Adipocyte (in vitro differentiated cells): ENCODE measurements around the gene MTMR3.

Source experiments
- DNase-seq: peaks from one replicate; pipeline ENCODE4 v3.0.0-alpha.2; 2015; ENCODE audit warnings: low read depth
- H3K27me3 ChIP-seq: replicated peaks from 2 replicates; pipeline ENCODE4 v1.7.0; 2013; ENCODE audit warnings: mild to moderate bottlenecking, low read length, moderate library complexity; ENCODE audit not compliant: control insufficient read depth, insufficient read depth
- H3K36me3 ChIP-seq: 2 replicates; pipeline ENCODE4 v1.7.0; 2013; ENCODE audit warnings: low read length, mild to moderate bottlenecking, moderate library complexity; ENCODE audit not compliant: control insufficient read depth, insufficient read depth, severe bottlenecking
- H3K4me1 ChIP-seq: 2 replicates; pipeline ENCODE4 v1.7.0; 2013; ENCODE audit warnings: mild to moderate bottlenecking, low read length, moderate library complexity; ENCODE audit not compliant: control insufficient read depth, insufficient read depth
- H3K4me3 ChIP-seq: 2 replicates; pipeline ENCODE4 v1.7.0; 2013; ENCODE audit warnings: mild to moderate bottlenecking, low read length, moderate library complexity
- H3K9ac ChIP-seq: 2 replicates; pipeline ENCODE4 v1.7.0; 2013; ENCODE audit warnings: mild to moderate bottlenecking, low read length, moderate library complexity
- H3K9me3 ChIP-seq: 2 replicates; pipeline ENCODE4 v1.7.0; 2013; ENCODE audit warnings: mild to moderate bottlenecking, low read length, moderate library complexity; ENCODE audit not compliant: control insufficient read depth

Gene MTMR3

GRCh38 chr22:30079952-30080533 is 197.1 kb downstream of the MTMR3 start, which contains the start of gene HORMAD2:
HORMAD2 (plus strand) TSS chr22:30080464; CDS start chr22:30093953, 13,489 bp downstream.
- peaks cover 22% of the 10 kb centered on the region for H3K27me3 ChIP-seq
- peak within 1 kb of the TSS; percentile 32 for H3K4me3 ChIP-seq
- no peaks in the 10 kb centered on the region for H3K4me1 ChIP-seq
- DNase-seq, result no peak
- H3K9me3 ChIP-seq, result no peaks in the 10 kb centered on the region
- no peaks in the 10 kb centered on the region for H3K36me3 ChIP-seq
- H3K9ac ChIP-seq, result no peak within 1 kb of the TSS
